H1 (cell line): Measurements from ENCODE around the gene CALM3.

Experiments
- GABPA ChIP-seq: IDR thresholded peaks from 2 replicates; pipeline ENCODE4 v1.6.1; 2011; ENCODE audit warnings: mild to moderate bottlenecking, low read length, moderate library complexity, borderline replicate concordance; ENCODE audit not compliant: insufficient read depth
- POLR2A ChIP-seq, 2 experiments: IDR thresholded peaks; 1 replicate in 1 of 2; 2 replicates in 1 of 2; pipeline ENCODE4 v1.6.1; 2011; ENCODE audit warnings: low read depth in 2 of 2, low read length in 2 of 2, mild to moderate bottlenecking in 2 of 2; ENCODE audit errors: control extremely low read depth in 1 of 2
- SRF ChIP-seq: IDR thresholded peaks from 2 replicates; pipeline ENCODE4 v1.6.1; 2011; ENCODE audit warnings: mild to moderate bottlenecking, low read depth, low read length, moderate library complexity
- SUZ12 ChIP-seq: fragments of 200-600 bp; sonication (generic); IDR thresholded peaks from 2 replicates; pipeline ENCODE4 v1.6.1; 2012; ENCODE audit warnings: mild to moderate bottlenecking, inconsistent platforms, low read length, moderate library complexity, mixed read lengths
- TF ChIP-seq, protein P1 (sequence below), 3 experiments: IDR thresholded peaks; 1 replicate in 2 of 3; 2 replicates in 1 of 3; pipeline versions ENCODE4 v1.5.1 to v1.6.1; 2011; ENCODE audit warnings: low read length in 3 of 3, mild to moderate bottlenecking in 3 of 3, inconsistent platforms in 2 of 3, low read depth in 1 of 3, moderate library complexity in 1 of 3; ENCODE audit not compliant: insufficient read depth in 1 of 3; ENCODE audit errors: control extremely low read depth in 1 of 3

DNA sequence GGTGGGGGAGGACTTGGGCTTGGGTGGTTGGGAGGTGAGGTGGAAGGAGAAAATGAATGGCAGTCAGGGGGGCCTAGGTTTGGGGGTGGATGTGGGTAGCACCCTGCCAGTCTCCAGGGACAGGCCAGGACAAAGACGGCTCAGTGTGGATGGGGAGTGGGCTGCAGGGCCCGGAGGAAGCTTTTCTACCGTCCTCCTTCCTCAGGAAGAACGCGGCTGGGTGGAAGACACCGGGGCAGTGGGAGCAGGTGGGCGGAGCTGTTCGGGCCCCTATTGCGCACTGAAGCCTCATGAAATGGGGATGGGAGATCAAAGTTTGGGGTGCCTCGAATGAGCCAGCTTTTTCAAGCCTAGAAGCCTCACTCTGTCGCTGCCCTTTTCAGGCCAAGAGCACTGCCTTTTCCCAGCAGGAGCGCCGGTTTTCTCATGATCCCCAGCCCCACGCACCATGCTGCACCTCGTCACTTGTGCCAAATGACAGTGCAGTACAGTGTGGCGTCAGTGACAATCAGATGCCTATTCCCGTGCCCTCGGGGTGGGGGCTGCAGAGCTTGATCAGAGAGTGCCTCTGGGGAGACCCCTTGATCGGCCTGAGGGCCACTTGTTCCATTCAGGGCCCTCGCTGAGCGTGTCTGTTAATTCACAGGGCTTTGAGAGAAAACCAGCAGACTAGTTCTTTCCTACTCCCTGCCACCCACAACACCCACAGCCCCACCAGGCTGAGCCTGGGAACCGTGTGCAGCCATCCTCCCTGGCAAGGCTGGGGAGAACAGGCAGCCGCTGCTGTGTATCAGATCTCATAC lies 1.5 kb downstream of the CALM3 start:
- no peak for TF ChIP-seq POLR2A (IDR thresholded peaks at IDR 0.05; ENCODE audit: control extremely low read depth in 1 of 2, low read depth in 2 of 2, low read length in 2 of 2)
- TF ChIP-seq SRF, result no peak
- TF ChIP-seq, protein P1, sequence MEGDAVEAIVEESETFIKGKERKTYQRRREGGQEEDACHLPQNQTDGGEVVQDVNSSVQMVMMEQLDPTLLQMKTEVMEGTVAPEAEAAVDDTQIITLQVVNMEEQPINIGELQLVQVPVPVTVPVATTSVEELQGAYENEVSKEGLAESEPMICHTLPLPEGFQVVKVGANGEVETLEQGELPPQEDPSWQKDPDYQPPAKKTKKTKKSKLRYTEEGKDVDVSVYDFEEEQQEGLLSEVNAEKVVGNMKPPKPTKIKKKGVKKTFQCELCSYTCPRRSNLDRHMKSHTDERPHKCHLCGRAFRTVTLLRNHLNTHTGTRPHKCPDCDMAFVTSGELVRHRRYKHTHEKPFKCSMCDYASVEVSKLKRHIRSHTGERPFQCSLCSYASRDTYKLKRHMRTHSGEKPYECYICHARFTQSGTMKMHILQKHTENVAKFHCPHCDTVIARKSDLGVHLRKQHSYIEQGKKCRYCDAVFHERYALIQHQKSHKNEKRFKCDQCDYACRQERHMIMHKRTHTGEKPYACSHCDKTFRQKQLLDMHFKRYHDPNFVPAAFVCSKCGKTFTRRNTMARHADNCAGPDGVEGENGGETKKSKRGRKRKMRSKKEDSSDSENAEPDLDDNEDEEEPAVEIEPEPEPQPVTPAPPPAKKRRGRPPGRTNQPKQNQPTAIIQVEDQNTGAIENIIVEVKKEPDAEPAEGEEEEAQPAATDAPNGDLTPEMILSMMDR (IDR thresholded peaks at IDR 0.05; ENCODE audit: control extremely low read depth in 1 of 3, insufficient read depth in 1 of 3, low read depth in 1 of 3, low read length in 3 of 3), result no peak
- TF ChIP-seq GABPA, result no peak
- no peak for TF ChIP-seq SUZ12
